CD4-positive, alpha-beta T cell (primary cell): ENCODE measurements around the gene RAE1. TPM values are rescaled to one million over a fixed set of nuclear protein-coding genes. Genes with fewer than 3 reads are reported as not detected.
"Not testable (repeated sequence)": the region's sequence is repeated elsewhere in the genome, so short reads cannot be mapped to it uniquely, and the experiment has no call there.

ENCODE experiments used
- ATAC-seq: fragments of 200-7000 bp; cut with Tn5 transposase; one replicate; pipeline ENCODE4 v1.10.0; 2022; ENCODE audit warnings: mild to moderate bottlenecking; ENCODE audit not compliant: poor library complexity
- CTCF ChIA-PET: fragments of 350-600 bp; sonication (Branson Sonifier 250); formaldehyde crosslinking; loops from one replicate; lab custom pipeline; 2021; ENCODE audit warnings: antibody characterized with exemption, inconsistent platforms; lab: Charles Lee
- POLR2A ChIA-PET: fragments of 350-600 bp; sonication (Branson Sonifier 250); formaldehyde crosslinking; loops from one replicate; lab custom pipeline; 2021; ENCODE audit warnings: antibody characterized with exemption, inconsistent platforms; lab: Charles Lee
- DNase-seq, 14 experiments: peaks; one replicate each; pipeline ENCODE4 v3.0.0-alpha.2; 2013 to 2020; ENCODE audit warnings: mixed read lengths in 2 of 14
- H3K27ac ChIP-seq, 2 donors: one replicate each; pipeline versions ENCODE4 v1.5.1 to v1.7.0; 2013; ENCODE audit warnings: low read length in 2 of 2, low read depth in 1 of 2, mild to moderate bottlenecking in 1 of 2
- H3K27me3 ChIP-seq, 2 experiments: 1 replicate in 1 of 2; 2 replicates in 1 of 2; pipeline versions ENCODE4 v1.6.1 to v1.7.0; 2013; ENCODE audit warnings: low read length in 2 of 2, control low read depth in 1 of 2, mild to moderate bottlenecking in 1 of 2, moderate library complexity in 1 of 2; ENCODE audit not compliant: insufficient read depth in 2 of 2, control insufficient read depth in 1 of 2
- H3K36me3 ChIP-seq: one replicate; pipeline ENCODE4 v1.6.1; 2013; ENCODE audit warnings: low read length, control low read depth; ENCODE audit not compliant: insufficient read depth
- H3K4me1 ChIP-seq: one replicate; pipeline ENCODE4 v1.6.1; 2013; ENCODE audit warnings: low read length, control low read depth; ENCODE audit not compliant: insufficient read depth
- H3K4me3 ChIP-seq: one replicate; pipeline ENCODE4 v1.5.1; 2013; ENCODE audit warnings: mild to moderate bottlenecking, low read length, moderate library complexity
- H3K9me3 ChIP-seq, 2 experiments: 1 replicate in 1 of 2; 2 replicates in 1 of 2; pipeline versions ENCODE4 v1.6.1 to v1.7.0; 2013; ENCODE audit warnings: low read length in 2 of 2, mild to moderate bottlenecking in 2 of 2, control low read depth in 1 of 2, moderate library complexity in 1 of 2; ENCODE audit not compliant: control insufficient read depth in 1 of 2, insufficient read depth in 1 of 2
- H3K27ac Mint-ChIP-seq: one replicate; pipeline ENCODE4 v1.8.0; 2020; ENCODE audit warnings: mixed read lengths
- H3K27me3 Mint-ChIP-seq: one replicate; pipeline ENCODE4 v1.8.0; 2021; ENCODE audit warnings: mixed read lengths
- H3K36me3 Mint-ChIP-seq: one replicate; pipeline ENCODE4 v1.8.0; 2021; ENCODE audit warnings: low read depth, mixed read lengths
- H3K4me1 Mint-ChIP-seq: one replicate; pipeline ENCODE4 v1.8.0; 2021; ENCODE audit warnings: low read depth, mixed read lengths
- H3K4me3 Mint-ChIP-seq: one replicate; pipeline ENCODE4 v1.8.0; 2020; ENCODE audit warnings: mild to moderate bottlenecking, mixed read lengths
- H3K9me3 Mint-ChIP-seq: one replicate; pipeline ENCODE4 v1.8.0; 2020; ENCODE audit warnings: mixed read lengths
- intact Hi-C, 2 experiments: fragments of 100-400 bp; cut with DNase I in 1 of 2; cut with micrococcal nuclease in 1 of 2; formaldehyde crosslinking; loops; one replicate each; pipeline versions ENCODE4 v1.15.1 to v1.9.0; 2023 to 2025; cut with DNase I, micrococcal nuclease
- total RNA-seq, 174 experiments: library from RNA in 2 of 174; stranded (reverse) in 2 of 174; gene quantifications; one replicate each; pipeline ENCODE4 v1.2.3 and lab custom pipeline; 2021 to 2026
- TF ChIP-seq, protein P1 (sequence below): fragments of 200-600 bp; IDR thresholded peaks from one replicate; pipeline ENCODE4 v1.8.0; 2022; ENCODE audit warnings: antibody characterized with exemption, mild to moderate bottlenecking

RAE1 gene
- total RNA-seq, 2 experiments from 2014 or later, result 58.8 to 60.7 TPM

DNA sequence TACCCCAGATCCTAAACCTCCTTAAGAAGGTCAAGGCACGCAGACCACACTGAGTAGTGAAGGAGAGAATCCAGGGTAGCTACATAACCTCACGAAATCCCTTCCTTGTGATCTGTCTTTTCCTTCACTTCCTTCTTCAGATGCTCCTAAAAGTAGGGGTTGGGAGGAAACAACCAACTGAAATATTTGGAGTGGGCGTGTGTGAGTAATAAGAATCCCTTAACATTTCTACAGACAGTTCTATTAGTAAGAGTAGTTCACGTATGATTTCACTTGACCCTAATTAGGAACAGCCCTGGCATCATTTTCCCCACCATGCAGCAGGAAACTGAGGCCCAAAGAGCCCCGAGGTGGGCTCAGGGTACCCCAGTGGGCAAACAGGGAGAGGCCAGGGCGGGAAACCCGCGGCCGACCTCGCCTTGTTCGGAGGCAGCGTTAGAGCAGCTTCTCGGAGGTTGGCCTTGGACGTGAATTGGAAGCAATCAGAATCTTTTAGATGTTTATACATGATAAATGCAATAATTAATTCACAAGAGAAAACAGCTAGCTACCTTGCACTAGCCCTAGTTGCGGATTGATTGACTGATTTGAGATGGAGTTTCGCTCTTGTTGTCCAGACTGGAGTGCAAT is 859 bp upstream of the RAE1 start:
- H3K9me3 Mint-ChIP-seq, result no peaks in the 10 kb centered on the region
- ChIA-PET CTCF (no interaction called here), POLR2A (interaction anchor here (0.5 to 1.4 kb wide), 3 partner anchors 11 to 41 kb away, joined by 3 read pairs; partner anchors contain the start of gene RBM38)
- H3K27me3 Mint-ChIP-seq, result no peaks in the 10 kb centered on the region
- peaks cover 0 to 3% of the 10 kb centered on the region in 2 experiments for H3K9me3 ChIP-seq
- peaks cover 41% of the 10 kb centered on the region for H3K36me3 Mint-ChIP-seq
- no peak overlapping the region for H3K4me3 ChIP-seq
- peak overlapping the region; percentile 84 for H3K4me3 Mint-ChIP-seq
- H3K4me1 Mint-ChIP-seq, result peaks cover 55% of the 10 kb centered on the region
- H3K27ac ChIP-seq, result no peak overlapping the region
- H3K36me3 ChIP-seq, result peaks cover 13% of the 10 kb centered on the region
- H3K27ac Mint-ChIP-seq, result peak overlapping the region; percentile 89
- TF ChIP-seq, protein P1, sequence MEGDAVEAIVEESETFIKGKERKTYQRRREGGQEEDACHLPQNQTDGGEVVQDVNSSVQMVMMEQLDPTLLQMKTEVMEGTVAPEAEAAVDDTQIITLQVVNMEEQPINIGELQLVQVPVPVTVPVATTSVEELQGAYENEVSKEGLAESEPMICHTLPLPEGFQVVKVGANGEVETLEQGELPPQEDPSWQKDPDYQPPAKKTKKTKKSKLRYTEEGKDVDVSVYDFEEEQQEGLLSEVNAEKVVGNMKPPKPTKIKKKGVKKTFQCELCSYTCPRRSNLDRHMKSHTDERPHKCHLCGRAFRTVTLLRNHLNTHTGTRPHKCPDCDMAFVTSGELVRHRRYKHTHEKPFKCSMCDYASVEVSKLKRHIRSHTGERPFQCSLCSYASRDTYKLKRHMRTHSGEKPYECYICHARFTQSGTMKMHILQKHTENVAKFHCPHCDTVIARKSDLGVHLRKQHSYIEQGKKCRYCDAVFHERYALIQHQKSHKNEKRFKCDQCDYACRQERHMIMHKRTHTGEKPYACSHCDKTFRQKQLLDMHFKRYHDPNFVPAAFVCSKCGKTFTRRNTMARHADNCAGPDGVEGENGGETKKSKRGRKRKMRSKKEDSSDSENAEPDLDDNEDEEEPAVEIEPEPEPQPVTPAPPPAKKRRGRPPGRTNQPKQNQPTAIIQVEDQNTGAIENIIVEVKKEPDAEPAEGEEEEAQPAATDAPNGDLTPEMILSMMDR, result no peak
- no peaks in the 10 kb centered on the region for H3K27me3 ChIP-seq
- ATAC-seq, result no peak
- H3K4me1 ChIP-seq, result peaks cover 21% of the 10 kb centered on the region
- peak in 1 of 14 experiments; percentile 20 for DNase-seq
- intact Hi-C loops, result loop anchor here in 1 of 2 experiments (5.0 kb wide), 3 partner anchors 357 to 1302 kb away; partner anchors contain the start of genes AURKA, CSTF1 and STX16

DNA sequence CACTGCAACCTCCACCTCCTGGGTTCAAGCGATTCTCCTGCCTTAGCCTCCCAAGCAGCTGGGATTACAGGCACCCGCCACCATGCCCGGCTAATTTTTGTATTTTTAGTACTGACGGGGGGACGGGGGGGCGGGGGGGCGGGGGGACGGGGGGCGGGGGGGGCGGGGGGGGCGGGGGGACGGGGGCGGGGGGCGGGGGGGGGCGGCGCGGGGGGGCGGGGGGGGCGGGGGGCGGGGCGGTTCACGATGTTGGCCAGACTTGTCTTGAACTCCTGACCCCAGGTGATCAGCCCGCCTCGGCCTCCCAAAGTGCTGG is 371 bp upstream of the RAE1 start:
- CTCF ChIA-PET, H3K9me3 Mint-ChIP-seq, H3K9me3 ChIP-seq, DNase-seq, ATAC-seq, H3K27me3 Mint-ChIP-seq, H3K27me3 ChIP-seq: not testable (repeated sequence)
- Mint-ChIP-seq H3K36me3 (peaks cover 41% of the 10 kb centered on the region), H3K27ac (peak overlapping the region; percentile 89), H3K4me1 (peaks cover 55% of the 10 kb centered on the region), H3K4me3 (peak overlapping the region; percentile 94)
- peaks cover 13% of the 10 kb centered on the region for H3K36me3 ChIP-seq
- peak overlapping the region; percentile 98 for H3K4me3 ChIP-seq
- H3K4me1 ChIP-seq, result peaks cover 21% of the 10 kb centered on the region
- peak overlapping the region; percentile 73 to 74 for H3K27ac ChIP-seq
- POLR2A ChIA-PET, result interaction anchor here (1.1 kb wide), 1 partner anchor 11 kb away, joined by 3 read pairs; no protein-coding TSS in a partner anchor
- intact Hi-C loops, result loop anchor here in 1 of 2 experiments (5.0 kb wide), 3 partner anchors 357 to 1302 kb away; partner anchors contain the start of genes AURKA, CSTF1 and STX16

DNA sequence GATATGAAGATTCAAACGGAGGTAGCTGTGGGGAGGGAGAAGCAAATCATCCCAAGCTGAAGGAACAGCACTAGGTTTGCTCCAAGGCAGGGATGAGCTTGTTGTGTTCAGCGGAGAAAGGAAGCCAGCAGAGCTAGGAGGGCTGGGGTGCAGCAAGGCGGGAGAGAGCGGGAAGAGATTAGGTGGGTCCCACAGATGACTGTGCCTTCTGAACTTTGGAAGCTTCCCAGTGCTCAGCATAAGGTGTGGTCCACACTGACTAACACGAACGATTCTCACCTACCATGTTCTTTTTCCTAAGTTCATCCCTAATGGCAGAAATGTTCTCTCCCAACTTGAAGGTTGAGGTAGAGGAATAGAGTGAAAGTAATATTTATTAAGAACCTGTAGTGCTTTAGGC is 1.2 kb downstream of the RAE1 start:
- Histone ChIP-seq H3K27me3 (no peaks in the 10 kb centered on the region), H3K9me3 (peaks cover 0 to 3% of the 10 kb centered on the region in 2 experiments), H3K27ac (no peak overlapping the region), H3K36me3 (peaks cover 13% of the 10 kb centered on the region), H3K4me1 (peaks cover 21% of the 10 kb centered on the region), H3K4me3 (no peak overlapping the region)
- Mint-ChIP-seq H3K27me3 (no peaks in the 10 kb centered on the region), H3K36me3 (peaks cover 41% of the 10 kb centered on the region), H3K4me3 (peak overlapping the region; percentile 94), H3K9me3 (no peaks in the 10 kb centered on the region), H3K27ac (peak overlapping the region; percentile 89), H3K4me1 (peaks cover 55% of the 10 kb centered on the region)
- CTCF ChIA-PET, result no interaction called here
- intact Hi-C loops, result loop anchor here in 1 of 2 experiments (2.0 to 5.0 kb wide), 5 partner anchors 36 to 1300 kb away; partner anchors contain the start of genes AURKA, CSTF1 and STX16
- DNase-seq (no peak), ATAC-seq (no peak)
- TF ChIP-seq, protein P1, result no peak
- POLR2A ChIA-PET, result interaction anchor here (0.6 to 1.2 kb wide), 2 partner anchors 46 kb away, joined by 3 read pairs; no protein-coding TSS in a partner anchor
